GM12878 (cell line): Measurements from ENCODE around the gene NPAS4. TPM values are rescaled to one million over a fixed set of nuclear protein-coding genes. Genes with fewer than 3 reads are reported as not detected.
A peak's percentile ranks its signal among the peaks of the same experiment; 100 is the strongest.

Experiments used
- ATAC-seq: fragments of 200-7000 bp; cut with Tn5 transposase; 3 replicates; pipeline ENCODE4 v1.9.1; 2020; ENCODE audit warnings: mild to moderate bottlenecking, moderate library complexity
- BruUV-seq: library from RNA; stranded (reverse); fragments of 400-500 nt; replicated peaks from 2 replicates; lab custom pipeline; 2021; lab: Mats Ljungman, UMichigan
- CTCF ChIA-PET: fragments of 300-600 bp; sonication (Branson Sonifier 250); formaldehyde crosslinking; extraction: SDS; loops from one replicate; lab custom pipeline; 2021; ENCODE audit warnings: inconsistent platforms; lab: Yijun Ruan, JAX
- POLR2A ChIA-PET: fragments of 350-600 bp; formaldehyde crosslinking; extraction: SDS; loops from one replicate; lab custom pipeline; 2021; ENCODE audit warnings: inconsistent platforms; lab: Charles Lee
- RAD21 ChIA-PET: fragments of 300-600 bp; sonication (Branson Sonifier 250); formaldehyde crosslinking; loops from one replicate; lab custom pipeline; 2023; ENCODE audit warnings: antibody characterized with exemption; ENCODE audit not compliant: unreplicated experiment; lab: Charles Lee
- SMC1A ChIA-PET: fragments of 300-600 bp; sonication (Branson Sonifier 250); formaldehyde crosslinking; loops from one replicate; lab custom pipeline; 2023; ENCODE audit not compliant: unreplicated experiment, uncharacterized antibody; lab: Charles Lee
- DNase-seq: peaks from one replicate; pipeline ENCODE4 v3.0.0-alpha.2; 2011; ENCODE audit warnings: low read depth, low spot score
- FAIRE-seq: peaks from 3 replicates; lab custom pipeline; 2011; peaks lifted over from hg19 to GRCh38; lab: Jason Lieb, UNC
- H2AFZ ChIP-seq: 2 replicates; pipeline ENCODE4 v1.6.0; 2011; ENCODE audit warnings: low read depth, low read length, control low read depth; ENCODE audit not compliant: control insufficient read depth
- H3K27ac ChIP-seq: 2 replicates; pipeline ENCODE4 v1.5.1; 2011; ENCODE audit warnings: control low read depth; ENCODE audit not compliant: control insufficient read depth, insufficient read depth
- H3K27me3 ChIP-seq, 2 experiments: replicated peaks in 1 of 2; 2 replicates each; pipeline versions ENCODE4 v1.6.0 to v1.6.1; 2011; ENCODE audit warnings: low read length in 1 of 2; ENCODE audit not compliant: control insufficient read depth in 2 of 2, insufficient read depth in 2 of 2
- H3K36me3 ChIP-seq, 2 experiments: 2 replicates each; pipeline ENCODE4 v1.5.1; 2011; ENCODE audit warnings: low read length in 1 of 2; ENCODE audit not compliant: control insufficient read depth in 2 of 2, insufficient read depth in 2 of 2
- H3K4me1 ChIP-seq: 2 replicates; pipeline ENCODE4 v1.6.1; 2011; ENCODE audit warnings: mild to moderate bottlenecking, low read length, moderate library complexity, mixed read lengths; ENCODE audit not compliant: control insufficient read depth, insufficient read depth
- H3K4me2 ChIP-seq: 2 replicates; pipeline ENCODE4 v1.6.0; 2011; ENCODE audit warnings: control low read depth; ENCODE audit not compliant: control insufficient read depth, insufficient read depth
- H3K4me3 ChIP-seq: fragments of 200-600 bp; sonication (generic); 2 replicates; pipeline ENCODE4 v1.5.1; 2016
- H3K79me2 ChIP-seq: 2 replicates; pipeline ENCODE4 v1.6.0; 2011; ENCODE audit warnings: low read length; ENCODE audit not compliant: control insufficient read depth, insufficient read depth
- H3K9ac ChIP-seq: 2 replicates; pipeline ENCODE4 v1.8.0; 2011; ENCODE audit warnings: low read length, control low read depth, mixed read lengths; ENCODE audit not compliant: control insufficient read depth, insufficient read depth
- H3K9me3 ChIP-seq: replicated peaks from 3 replicates; pipeline ENCODE4 v1.5.1; 2011; ENCODE audit warnings: mild to moderate bottlenecking, low read length; ENCODE audit not compliant: control insufficient read depth, insufficient read depth
- H4K20me1 ChIP-seq: 2 replicates; pipeline ENCODE4 v1.6.0; 2011; ENCODE audit not compliant: control insufficient read depth, insufficient read depth
- JUNB ChIP-seq: IDR thresholded peaks from 2 replicates; pipeline ENCODE4 v1.6.1; 2016; ENCODE audit warnings: antibody characterized with exemption, mild to moderate bottlenecking
- ZBTB40 ChIP-seq: fragments of 450-650 bp; IDR thresholded peaks from 2 replicates; pipeline ENCODE4 v1.6.1; 2016; ENCODE audit warnings: mild to moderate bottlenecking, moderate library complexity, borderline replicate concordance
- WGBS: methylation state at CpG from one replicate; pipeline ENCODE4 v1.1.6; 2016; ENCODE audit warnings: low lambda C conversion rate; ENCODE audit not compliant: insufficient replicate concordance, insufficient coverage; ENCODE audit errors: missing lambda C conversion rate; 5-methylcytosine and 5-hydroxymethylcytosine counted together
- in situ Hi-C: fragments of 300-500 bp; cut with MboI; formaldehyde crosslinking; loops from 9 replicates; pipeline ENCODE4 v1.14.3; 2018; ENCODE audit warnings: mixed read lengths
- intact Hi-C: fragments of 100-400 bp; cut with micrococcal nuclease; formaldehyde crosslinking; loops from one replicate; pipeline ENCODE4 v1.14.2; 2022; ENCODE audit not compliant: unreplicated experiment
- polyA plus RNA-seq, 11 experiments: library from polyadenylated mRNA; depleted of rRNA in 4 of 11; unstranded in 6 of 11; stranded (reverse) in 5 of 11; fragments of >200 nt; fragmentation: Nextera tagmentation in 4 of 11; fragmentation: Illumina TruSeq in 1 of 11; extraction: Ambion mirVana in 4 of 11; extraction: Trizol in 1 of 11; gene quantifications; 1 replicate in 1 of 11; 2 replicates in 10 of 11; pipeline versions ENCODE4 v1.2.1 to v1.2.3, GENCODE V29; 2011 to 2016; ENCODE audit warnings: inconsistent platforms in 2 of 11, missing spikeins in 2 of 11, low read depth in 1 of 11
- total RNA-seq, 4 experiments: library from RNA; depleted of rRNA in 3 of 4; stranded (reverse); fragments of >200 nt in 3 of 4; fragmentation: Illumina TruSeq in 1 of 4; extraction: Trizol in 1 of 4; gene quantifications; 2 replicates each; pipeline versions ENCODE4 v1.2.1 to v1.2.3, GENCODE V29; 2013 to 2021

The NPAS4 gene
- total and polyA plus RNA-seq, 10 of the 15 experiments (the other 5 are each of a cell fraction or from before 2014, with no cell fraction given): 0.03 to 0.18 (median 0.06) TPM; not detected in 7

GRCh38 chr11:66415423-66415822, 5.4 kb upstream of the NPAS4 start:
- no peak overlapping the region for H3K4me3 ChIP-seq
- peaks cover 4% of the 10 kb centered on the region; the same call in 1 of the 2 replicates for H4K20me1 ChIP-seq
- H3K9ac ChIP-seq: no peak overlapping the region
- H3K36me3 ChIP-seq: no peaks in the 10 kb centered on the region
- POLR2A ChIA-PET: no interaction called here
- no peak overlapping the region for H3K4me2 ChIP-seq
- no peak overlapping the region for H3K27ac ChIP-seq
- H3K9me3 ChIP-seq: no peaks in the 10 kb centered on the region; the same call in 2 of the 3 replicates
- no TSS peak for BruUV-seq
- H2AFZ ChIP-seq: no peak overlapping the region
- peaks cover 0 to 6% of the 10 kb centered on the region in 2 experiments; a peak in 2 of 4 replicates for H3K27me3 ChIP-seq
- in situ Hi-C loops (no loop called here), intact Hi-C loops (no loop called here)
- H3K4me1 ChIP-seq: peaks cover 3% of the 10 kb centered on the region; the same call in 1 of the 2 replicates
- 2% methylated on average over 2 of the region's 2 CpGs for WGBS
- CTCF ChIA-PET: interaction anchor here (0.5 to 2.0 kb wide), 6 partner anchors 10 to 1992 kb away, joined by 3 to 6 read pairs (median 3); partner anchors contain the start of genes MRPL11 and RBM4B
- RAD21 ChIA-PET: interaction anchor here (1.4 to 1.9 kb wide), 2 partner anchors 51 to 262 kb away, joined by 3 to 4 read pairs; partner anchors contain the start of genes PELI3 and RBM4B
- FAIRE-seq (no peak), ATAC-seq (no peak), DNase-seq (no peak)
- H3K79me2 ChIP-seq: no peaks in the 10 kb centered on the region
- TF ChIP-seq ZBTB40 (peak; percentile 66), JUNB (no peak)
- SMC1A ChIA-PET: no interaction called here
